HG03460 (cell line): ENCODE results near the gene SMAD7.

Source experiments
- ATAC-seq: cut with Tn5 transposase; IDR thresholded peaks from one replicate; pipeline ENCODE4 v1.9.1; 2021; ENCODE audit not compliant: unreplicated experiment

SMAD7 gene

GRCh38 chr18:48896875-48897511 is 53.8 kb downstream of the SMAD7 start:
- ATAC-seq, result peak; percentile 69

- no peak for ATAC-seq
Measured at GRCh38 chr18:48896326-48896874, 54.4 kb downstream of the SMAD7 start.

GRCh38 chr18:48894799-48895346 is 55.9 kb downstream of the SMAD7 start:
- no peak for ATAC-seq

GRCh38 chr18:48893608-48894600 is 56.9 kb downstream of the SMAD7 start:
- no peak for ATAC-seq

GRCh38 chr18:48893061-48893607 is 57.6 kb downstream of the SMAD7 start:
- no peak for ATAC-seq

- ATAC-seq, result no peak
Measured at GRCh38 chr18:48892146-48892855, 58.5 kb downstream of the SMAD7 start.

- ATAC-seq, result no peak
Measured at GRCh38 chr18:48891721-48892120, 59.0 kb downstream of the SMAD7 start.

- ATAC-seq, result no peak
Measured at GRCh38 chr18:48889981-48890762, 60.6 kb downstream of the SMAD7 start.

GRCh38 chr18:48889115-48889941 is 61.4 kb downstream of the SMAD7 start:
- ATAC-seq, result no peak

- no peak for ATAC-seq
Measured at GRCh38 chr18:48888773-48889080, 62.0 kb downstream of the SMAD7 start.

GRCh38 chr18:48887905-48888772 is 62.6 kb downstream of the SMAD7 start:
- no peak for ATAC-seq

GRCh38 chr18:48887294-48887904 is 63.4 kb downstream of the SMAD7 start:
- ATAC-seq, result no peak

GRCh38 chr18:48886520-48887293 is 64.1 kb downstream of the SMAD7 start:
- no peak for ATAC-seq

- no peak for ATAC-seq
Measured at GRCh38 chr18:48885924-48886400, 64.8 kb downstream of the SMAD7 start.

GRCh38 chr18:48885266-48885923 is 65.4 kb downstream of the SMAD7 start:
- no peak for ATAC-seq

- no peak for ATAC-seq
Measured at GRCh38 chr18:48884771-48885170, 66.0 kb downstream of the SMAD7 start.
